HG03097 (cell line): ENCODE results near the gene ITPKB.
"Not testable (repeated sequence)": the region's sequence is repeated elsewhere in the genome, so short reads cannot be mapped to it uniquely, and the experiment has no call there.

ENCODE experiments used
- ATAC-seq: cut with Tn5 transposase; IDR thresholded peaks from one replicate; pipeline ENCODE4 v1.9.1; 2021; ENCODE audit not compliant: unreplicated experiment, low FRiP score

ITPKB gene

DNA sequence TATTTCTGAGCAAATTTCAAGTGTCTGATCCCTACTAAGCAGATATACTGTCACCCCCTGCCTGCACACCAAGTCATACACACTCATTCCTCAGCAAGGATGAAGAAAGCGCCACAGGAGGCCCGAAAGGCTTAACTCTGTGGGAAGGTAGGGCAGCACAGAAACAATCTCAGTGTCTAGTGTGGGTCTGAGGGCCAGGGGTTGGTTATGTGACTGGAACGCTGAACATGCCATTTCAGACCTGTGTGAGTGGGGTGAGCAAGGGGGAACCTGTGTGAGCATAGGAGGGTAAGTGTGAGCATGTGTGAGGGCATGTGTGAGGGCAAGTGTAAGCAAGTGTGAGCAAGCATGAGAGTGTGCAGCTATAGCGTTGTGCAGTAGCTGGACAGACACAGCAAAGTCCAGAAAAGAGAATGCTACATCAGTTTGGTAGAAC is 6.2 kb downstream of the ITPKB start:
- ATAC-seq: no peak

DNA sequence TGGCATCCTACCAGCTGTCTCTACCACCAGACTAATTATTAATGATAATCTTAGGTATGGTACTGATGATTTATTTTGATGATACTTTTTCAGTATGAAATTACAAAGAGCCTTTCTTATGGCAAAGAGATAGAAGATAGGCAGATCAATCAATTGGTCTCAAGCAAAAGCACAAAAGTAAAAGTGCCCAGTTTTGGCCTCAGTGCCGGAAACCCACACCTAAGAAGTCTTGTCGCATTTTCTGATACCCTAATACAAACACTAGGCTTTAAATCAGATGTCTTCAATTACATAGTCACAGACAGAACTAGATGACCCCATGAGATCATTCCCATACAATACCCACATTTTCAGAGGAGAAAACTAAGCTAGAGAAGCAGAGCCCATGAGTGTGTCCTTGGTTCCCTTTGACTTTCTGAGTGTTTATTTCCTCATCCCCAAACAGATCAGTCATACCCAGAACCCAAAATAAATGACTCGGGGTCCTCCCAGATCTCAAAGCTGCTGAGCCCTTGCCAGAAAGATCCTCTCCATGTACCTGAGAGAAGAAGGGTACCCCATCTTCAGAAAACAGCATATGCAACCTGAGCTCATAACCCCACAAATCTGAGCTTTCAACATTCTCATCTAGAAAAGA is 7.7 kb downstream of the ITPKB start:
- ATAC-seq: no peak

DNA sequence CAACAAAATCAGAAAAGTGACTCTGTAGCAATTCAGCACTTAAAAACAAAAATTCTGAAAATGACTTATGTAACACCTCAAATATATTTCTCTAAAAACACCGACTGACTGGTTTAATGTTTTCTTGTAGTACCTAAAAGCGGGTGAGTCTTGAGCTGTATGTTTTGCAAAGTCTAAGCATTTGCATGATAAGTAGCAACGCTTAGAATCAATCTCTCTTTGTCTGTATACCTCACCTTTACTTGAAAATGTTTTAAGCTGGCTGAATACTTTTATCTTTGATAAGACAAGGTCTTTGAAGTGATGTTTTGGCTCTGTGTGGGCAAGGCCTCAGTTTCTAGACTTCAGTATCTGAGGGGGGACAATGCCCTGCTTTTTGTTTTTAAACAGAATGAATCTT is 8.2 kb downstream of the ITPKB start:
- no peak for ATAC-seq

DNA sequence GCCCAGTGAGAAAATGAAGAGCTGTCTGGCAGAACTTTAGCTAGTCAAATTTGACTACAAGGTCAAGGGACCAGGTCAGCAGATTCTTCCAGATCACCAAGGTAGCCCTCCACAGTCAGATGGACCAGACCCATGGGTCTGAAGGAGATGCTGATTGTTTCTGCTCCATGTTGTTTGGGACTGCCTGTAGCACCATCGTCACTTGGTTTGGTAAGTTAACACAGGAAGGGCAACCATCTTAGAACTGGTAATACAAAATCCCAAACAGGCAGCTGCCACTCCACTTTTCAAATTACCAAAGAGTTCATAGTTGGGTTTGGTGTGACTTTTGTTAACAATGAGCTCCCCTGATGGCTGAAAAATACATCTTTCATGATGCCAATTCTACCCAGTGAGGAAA is 9.0 kb downstream of the ITPKB start:
- no peak for ATAC-seq

DNA sequence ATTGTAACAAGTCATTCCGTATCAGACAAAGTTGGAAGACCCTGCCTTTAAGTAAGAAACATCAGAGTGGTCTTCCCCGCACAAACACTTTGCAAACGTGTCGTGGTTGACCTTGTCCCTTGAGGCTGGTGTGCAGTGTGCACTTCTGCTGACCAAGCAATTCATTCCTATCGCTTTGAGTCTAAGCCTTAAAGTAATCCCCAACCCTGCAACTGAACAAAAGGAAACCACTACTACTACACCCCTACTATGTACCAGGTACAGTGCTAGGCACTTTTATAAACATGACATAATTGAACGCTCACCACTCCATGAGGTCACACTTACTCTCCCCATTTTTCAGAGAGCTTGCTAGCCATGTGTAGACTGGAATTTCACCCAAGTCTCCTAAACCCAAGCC is 10.6 kb downstream of the ITPKB start:
- no peak for ATAC-seq

DNA sequence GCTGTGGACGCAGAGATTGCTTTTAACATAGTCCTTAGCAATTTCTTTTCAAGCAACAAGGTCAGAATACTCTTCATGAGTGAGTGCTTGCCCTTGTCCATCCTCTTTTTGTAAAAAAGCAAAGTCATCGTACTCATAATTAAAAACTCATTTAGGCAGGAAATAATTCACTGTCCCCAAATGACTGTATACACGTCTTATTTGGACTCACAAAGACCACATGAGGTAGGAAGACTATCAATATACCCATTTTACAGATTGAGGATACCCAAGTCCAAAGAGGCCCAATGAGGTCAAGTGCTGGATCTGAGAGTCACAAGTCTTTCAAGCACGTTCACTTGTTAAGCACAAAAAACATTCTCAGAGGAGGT is 13.2 kb downstream of the ITPKB start:
- ATAC-seq: no peak

DNA sequence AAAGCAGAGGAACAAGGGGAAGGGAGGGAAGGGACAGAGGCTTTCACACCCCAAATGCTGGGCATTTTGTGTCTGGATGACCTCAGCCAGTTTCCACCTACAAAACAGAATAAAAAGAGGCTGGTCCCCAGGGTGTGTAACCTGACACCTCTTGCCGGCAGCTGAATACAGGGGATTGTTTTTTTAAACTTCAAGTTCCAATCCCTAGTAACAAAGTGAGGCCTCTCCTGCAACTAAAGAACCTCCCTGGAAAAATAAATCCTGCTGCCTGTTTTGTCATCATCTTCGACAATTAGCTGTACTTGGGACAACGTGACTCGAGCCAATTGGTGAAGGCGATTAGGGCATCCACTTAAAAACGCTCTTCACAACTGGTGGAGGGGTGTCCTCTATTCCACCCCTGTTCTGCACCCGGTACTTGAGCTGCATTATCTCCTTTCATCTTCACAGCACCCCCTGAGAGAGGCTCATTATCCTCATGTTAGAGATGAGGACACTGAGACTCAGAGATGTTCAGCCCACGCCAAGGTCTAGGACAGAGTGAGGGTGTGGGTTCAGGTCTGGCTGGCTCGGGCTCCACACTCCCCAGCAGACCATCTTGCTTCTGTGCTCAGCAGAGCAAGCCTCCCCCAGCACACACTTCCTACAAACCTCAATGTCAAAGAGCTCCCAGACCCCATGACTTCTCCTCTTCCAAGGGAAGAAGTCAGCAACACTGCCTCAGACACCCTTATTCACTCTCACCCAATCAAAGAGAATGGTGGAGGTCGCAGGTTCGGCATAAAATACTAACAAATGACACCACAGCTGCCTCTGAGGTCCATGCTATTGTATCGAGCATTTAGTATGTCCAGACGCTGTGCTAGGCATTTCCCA is 15.2 kb downstream of the ITPKB start:
- ATAC-seq: no peak

DNA sequence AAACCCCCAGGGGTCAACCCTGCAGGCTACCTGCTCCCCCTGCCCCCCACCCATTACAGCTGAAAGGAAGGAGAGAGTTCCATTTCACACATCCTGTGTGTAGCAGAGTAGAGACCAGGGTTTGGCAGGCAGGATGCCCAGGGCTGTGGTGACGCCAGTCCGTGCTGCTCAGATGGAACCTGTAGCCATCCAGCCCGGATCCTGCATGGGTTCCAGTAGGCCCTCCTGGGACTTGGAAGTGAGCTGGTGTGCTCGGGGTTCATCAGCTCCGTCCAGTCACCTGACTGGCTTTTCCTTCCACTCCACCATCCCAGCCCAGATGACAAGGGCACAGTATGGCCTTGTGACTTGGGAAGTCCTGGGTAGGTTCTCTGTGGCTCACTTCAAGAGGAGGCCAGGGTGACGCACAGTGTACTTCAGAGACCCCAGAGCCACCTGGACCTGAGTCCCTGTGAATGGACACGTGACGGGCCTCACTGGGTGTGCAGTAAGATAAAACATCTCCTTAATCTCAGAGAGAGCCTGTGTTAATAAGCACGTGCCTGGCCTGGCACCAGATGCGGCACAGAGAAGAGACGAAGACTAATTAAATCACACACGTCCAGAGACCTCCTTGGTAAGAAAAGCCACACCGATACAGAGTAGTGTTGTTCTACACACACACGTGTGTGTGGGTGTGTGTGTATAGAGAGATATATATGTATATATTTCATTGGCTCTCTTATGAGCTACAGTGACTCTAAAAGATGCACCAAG is 16.0 kb downstream of the ITPKB start:
- no peak for ATAC-seq

DNA sequence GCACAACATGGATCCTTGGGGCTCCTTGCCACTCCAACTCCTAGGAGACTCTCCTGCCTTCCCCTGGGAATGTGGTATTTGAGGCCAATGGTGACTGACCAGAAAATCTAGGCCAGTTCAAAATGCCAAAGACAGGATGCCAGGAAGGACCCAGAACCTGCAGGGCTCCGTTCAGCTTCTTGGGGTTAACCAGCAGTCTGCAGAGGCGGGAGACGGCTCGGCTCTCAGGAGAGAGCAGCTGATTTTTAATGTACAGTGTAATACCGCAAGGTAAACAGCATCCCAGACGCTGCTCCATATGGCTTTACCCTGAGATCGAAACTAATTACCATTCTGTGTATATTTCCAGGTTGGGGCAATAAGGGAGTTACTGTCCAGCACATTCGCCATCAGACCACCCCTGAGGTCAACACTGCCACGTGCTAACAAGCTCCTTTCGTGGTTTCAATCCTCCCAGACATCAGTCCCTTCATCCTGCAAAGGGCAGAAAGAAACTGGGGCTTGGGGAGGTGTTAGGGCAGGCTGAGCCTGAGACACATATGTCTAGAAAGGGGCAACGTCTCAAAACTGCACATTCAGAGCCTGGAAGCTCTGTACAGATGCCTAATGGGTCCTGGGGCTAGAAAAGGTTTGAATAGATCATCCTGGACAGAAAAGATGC is 16.7 kb downstream of the ITPKB start:
- ATAC-seq: no peak

DNA sequence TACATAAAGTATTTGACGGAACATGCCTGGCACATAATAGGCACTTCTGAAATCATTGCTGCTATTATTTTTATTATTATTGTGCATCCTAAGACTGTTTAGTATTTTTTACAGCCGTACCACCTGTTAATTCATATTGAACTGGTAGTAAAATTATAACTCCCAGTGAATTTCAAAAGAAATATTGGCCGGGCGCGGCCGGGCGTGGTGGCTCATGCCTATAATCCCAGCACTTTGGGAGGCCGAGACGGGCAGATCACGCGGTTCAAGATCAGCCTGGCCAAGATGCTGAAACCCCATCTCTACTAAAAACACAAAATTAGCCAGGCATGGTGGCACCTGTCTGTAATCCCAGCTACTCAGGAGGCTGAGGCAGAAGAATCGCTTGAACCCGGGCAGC is 18.5 kb downstream of the ITPKB start:
- ATAC-seq: not testable (repeated sequence)

DNA sequence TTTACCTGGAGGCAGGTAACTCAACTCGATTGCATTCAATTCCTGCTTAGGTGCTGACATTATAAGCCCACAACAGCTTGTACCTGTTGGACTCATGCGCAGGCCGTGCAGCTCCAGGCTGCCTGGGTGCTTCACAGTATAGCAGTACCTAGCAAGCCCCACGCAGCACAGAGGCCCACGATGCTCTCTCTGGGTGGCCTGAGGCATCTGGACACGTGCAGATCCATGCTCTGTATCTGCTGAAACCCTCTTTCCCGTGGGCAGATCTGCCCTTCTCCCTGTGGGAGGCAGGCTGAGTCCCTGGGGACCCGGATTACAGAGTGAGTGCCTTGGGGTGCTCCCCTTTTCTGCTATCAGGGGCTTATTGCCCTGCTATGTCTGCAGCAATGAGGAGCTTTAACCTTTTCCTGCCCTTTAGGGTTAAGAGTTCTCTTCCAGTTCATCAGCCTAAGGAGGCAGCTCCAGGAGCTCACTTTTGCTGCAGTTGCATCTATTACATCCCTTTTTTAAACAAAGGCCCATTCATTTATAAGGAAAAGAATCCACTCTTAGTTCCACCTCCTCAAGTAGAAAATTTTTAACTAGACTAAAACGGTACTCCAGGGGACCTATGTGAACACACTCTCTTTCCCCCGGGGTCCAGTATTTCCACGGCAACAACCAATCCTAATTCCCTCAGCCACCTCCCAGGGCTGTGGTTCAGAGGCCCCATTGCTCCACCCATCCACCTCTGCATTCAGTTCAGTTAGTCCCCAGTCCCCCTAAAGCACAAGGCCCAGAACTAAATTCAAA is 19.3 kb downstream of the ITPKB start:
- no peak for ATAC-seq

DNA sequence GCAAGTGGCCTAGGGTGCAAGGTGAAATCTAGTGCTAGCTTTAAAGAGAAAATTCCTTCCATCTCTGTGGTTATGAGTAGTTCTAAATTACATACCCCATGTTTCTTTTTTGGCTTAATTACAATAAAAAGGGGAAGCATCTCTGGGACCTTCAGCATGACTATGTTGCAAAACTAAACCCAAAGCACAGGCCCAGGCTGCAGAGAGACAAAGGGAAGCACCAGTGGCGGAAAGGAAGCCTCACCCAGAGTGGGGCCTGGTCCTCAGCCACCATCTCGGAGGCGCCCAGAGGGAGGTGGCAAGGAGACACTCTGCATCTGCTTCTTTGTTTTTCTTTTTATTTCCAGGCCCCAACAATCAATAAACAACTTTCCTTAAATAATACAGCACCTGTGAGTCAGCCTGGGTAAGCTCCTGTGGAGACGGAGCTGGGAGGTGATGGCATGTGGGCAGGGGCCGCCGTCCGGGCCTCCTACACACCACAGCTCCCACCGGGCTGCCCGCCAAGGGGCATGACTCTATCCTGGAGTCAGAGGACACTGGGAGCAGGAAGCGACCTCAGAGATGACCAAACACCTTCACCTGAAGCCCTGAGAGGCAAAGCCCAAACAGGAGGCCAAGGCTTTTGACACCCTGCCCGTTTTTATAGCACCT is 21.7 kb downstream of the ITPKB start:
- no peak for ATAC-seq

DNA sequence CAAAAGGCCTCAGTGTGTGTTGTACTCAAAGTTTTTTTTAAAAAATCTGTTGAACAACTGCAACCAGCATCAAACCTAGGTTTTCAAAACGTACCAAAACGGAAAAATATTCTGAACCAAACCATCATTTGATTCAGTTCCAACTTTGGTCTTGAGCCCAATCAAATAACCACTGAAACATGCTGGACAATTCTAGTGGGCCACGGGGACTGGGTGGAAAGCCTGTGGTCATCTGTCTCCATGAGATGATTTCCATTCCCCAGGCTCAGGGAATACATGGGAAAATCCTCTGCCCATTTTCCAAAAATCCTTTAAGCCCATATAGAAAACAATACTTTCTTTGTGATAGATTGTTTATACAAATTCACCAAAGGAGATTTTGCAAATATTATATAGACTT is 22.5 kb downstream of the ITPKB start:
- no peak for ATAC-seq

DNA sequence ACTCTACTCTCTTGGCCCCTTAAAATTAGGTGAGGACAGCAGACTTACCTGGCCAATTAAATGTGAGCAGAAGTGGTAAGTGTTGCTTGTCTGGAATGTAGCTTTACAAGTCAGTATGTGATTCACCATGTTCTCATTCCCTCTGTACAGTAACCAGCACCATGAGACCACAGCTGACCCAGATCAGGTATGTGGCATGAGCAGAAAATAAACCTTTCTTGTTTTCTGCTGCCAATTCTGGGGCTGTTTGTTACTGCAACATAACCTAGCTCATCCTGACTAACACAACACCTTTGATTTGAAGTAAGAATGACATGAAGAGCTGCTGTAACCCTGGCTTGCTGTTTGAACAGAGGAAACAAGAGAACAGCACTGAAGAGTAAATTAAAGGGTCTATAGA is 24.9 kb downstream of the ITPKB start:
- ATAC-seq: no peak

DNA sequence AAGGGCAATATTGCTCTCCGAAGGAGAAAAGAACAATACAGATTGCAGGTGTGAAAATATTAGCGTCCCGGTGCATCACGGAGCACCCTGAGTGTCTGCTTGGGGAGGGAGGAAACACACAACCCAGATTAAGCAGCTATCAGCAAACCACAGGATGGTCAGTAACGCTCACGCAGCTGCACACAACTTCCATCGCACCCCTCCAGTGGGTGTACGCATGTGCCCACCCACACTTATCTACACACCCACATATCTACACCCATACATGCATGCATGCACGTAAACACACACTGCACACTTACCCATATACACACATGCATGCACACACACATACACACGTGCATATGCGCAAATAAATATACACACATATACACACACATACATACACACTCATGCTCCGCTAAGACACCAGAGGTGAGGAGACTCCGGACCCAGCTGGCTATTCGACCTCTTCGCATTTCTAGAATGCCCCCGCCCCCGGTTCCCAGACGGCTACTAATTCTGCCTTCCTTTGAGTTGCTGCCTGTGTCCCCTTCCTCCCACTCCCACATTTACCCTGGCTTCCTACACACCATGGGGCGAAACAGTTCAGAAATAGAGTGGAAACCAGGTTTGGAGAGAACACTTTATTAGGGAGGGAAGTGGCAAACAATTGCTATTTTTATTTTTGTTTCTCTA is 26.2 kb downstream of the ITPKB start:
- no peak for ATAC-seq

DNA sequence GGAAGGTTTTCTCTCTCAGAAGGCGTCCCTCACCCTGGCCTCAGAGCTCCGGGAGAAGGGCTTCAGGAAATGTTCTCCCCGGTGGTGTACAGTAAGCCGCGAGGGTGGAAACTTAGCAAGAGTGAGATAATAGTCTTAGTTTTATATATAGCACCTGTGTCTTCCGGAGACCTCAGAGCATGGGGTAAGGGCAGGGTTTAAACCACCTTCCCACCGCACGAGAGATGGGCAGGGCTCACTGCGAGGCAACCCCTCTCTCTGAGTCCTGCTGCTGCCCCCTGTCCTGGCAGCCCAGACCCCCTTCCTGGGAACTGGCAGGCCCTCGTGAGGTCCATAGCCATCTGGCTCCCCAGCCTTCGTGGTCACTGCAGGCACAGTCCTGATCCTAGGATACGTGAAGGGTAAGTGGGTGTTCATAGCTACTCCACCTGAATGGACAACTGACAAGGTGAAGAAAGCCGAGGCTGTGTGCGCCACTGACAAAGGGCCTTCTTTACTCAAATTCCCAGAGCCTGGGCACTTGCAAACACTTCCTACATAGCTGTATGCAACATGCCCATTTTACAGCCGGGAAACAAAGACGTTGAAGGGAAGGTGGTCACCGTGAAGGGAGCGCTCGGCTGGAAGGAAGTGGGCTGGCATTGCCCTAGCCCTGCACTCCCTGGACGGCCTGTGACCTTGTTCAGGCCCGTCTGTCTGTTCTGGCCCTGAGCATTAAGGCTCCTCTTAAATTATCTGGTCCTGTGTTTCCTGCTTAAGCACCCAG is 26.9 kb downstream of the ITPKB start:
- ATAC-seq: peak; percentile 48

DNA sequence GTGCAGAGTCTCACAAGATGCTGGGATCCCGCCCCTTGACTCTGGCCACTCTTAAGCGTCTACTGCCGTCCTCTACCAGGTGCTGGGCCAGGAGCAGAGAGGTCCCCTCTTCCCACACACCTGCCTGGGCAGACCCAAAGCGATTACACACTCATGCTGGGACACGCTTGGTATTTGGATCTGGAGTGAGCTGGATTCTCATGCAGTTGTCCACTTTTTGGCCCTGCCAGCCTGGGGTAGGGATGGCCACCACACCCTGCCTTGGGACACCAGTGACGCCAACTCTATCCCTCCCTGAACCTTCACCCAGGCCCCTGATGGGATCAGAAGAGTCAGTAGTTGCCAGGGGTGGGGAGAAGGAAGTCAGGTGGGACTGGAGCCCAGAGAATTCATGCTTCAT is 28.6 kb downstream of the ITPKB start:
- ATAC-seq: no peak

DNA sequence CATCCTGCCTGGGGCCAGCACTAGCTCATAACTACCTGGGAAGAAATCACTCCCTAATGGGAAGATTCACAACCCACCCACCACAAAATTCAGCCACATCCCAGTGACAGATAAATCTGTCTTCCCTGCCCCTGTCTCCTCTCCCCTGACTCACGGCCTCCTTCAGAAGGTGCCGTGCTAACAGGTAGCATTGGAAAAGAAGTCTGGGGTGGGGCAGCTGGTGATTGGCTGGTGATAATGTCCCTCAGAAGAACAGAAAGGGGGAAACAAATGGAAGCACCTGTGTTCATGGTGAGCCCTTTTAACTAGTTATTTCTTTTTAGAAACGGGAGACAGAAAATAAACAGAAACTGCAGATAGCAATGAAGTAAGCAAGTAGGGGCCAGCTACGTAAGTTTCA is 29.1 kb downstream of the ITPKB start:
- ATAC-seq: no peak
